Stimulated activated naive CD8-positive, alpha-beta T cell treated with anti-CD3 and anti-CD28 coated beads, Interleukin-15, amount 100 ng/mL, for 72 hours (primary cell): ENCODE results near the gene CRK.
"Not testable (repeated sequence)": the region's sequence is repeated elsewhere in the genome, so short reads cannot be mapped to it uniquely, and the experiment has no call there.

Experiments
- ATAC-seq: fragments of 150-1000 bp; cut with Tn5 transposase; 2 replicates; pipeline ENCODE4 v1.10.0; 2021; ENCODE audit warnings: mild to moderate bottlenecking, moderate library complexity
- DNase-seq, 2 donors: peaks; one replicate each; pipeline ENCODE4 v3.0.0; 2021 to 2022
- H3K27ac Mint-ChIP-seq, 2 donors: one replicate each; pipeline ENCODE4 v1.8.0; 2022; ENCODE audit warnings: mild to moderate bottlenecking in 2 of 2, mixed read lengths in 2 of 2, moderate library complexity in 2 of 2
- H3K27me3 Mint-ChIP-seq: one replicate; pipeline ENCODE4 v1.8.0; 2022; ENCODE audit warnings: mixed read lengths
- H3K4me1 Mint-ChIP-seq: one replicate; pipeline ENCODE4 v1.8.0; 2022; ENCODE audit warnings: mild to moderate bottlenecking, mixed read lengths
- H3K4me3 Mint-ChIP-seq, 2 donors: one replicate each; pipeline ENCODE4 v1.8.0; 2022; ENCODE audit warnings: mild to moderate bottlenecking in 2 of 2, mixed read lengths in 2 of 2, moderate library complexity in 1 of 2
- H3K9me3 Mint-ChIP-seq, 2 donors: one replicate each; pipeline ENCODE4 v1.8.0; 2022; ENCODE audit warnings: mixed read lengths in 2 of 2

Gene CRK

GRCh38 chr17:1423456-1424135 is 32.4 kb downstream of the CRK start:
- H3K4me1 Mint-ChIP-seq, result peaks cover 28% of the 10 kb centered on the region
- no peak for ATAC-seq
- H3K9me3 Mint-ChIP-seq, result no peaks in the 10 kb centered on the region
- H3K4me3 Mint-ChIP-seq, result no peak overlapping the region
- no peak for DNase-seq
- H3K27ac Mint-ChIP-seq, result peak overlapping the region in 1 of 2 donors; percentile 89
- H3K27me3 Mint-ChIP-seq, result no peaks in the 10 kb centered on the region

GRCh38 chr17:1422885-1423284 is 33.1 kb downstream of the CRK start:
- peak overlapping the region in 1 of 2 donors; percentile 89 for H3K27ac Mint-ChIP-seq
- DNase-seq (no peak), ATAC-seq (no peak)
- H3K27me3 Mint-ChIP-seq, result no peaks in the 10 kb centered on the region
- no peaks in the 10 kb centered on the region for H3K9me3 Mint-ChIP-seq
- peaks cover 28% of the 10 kb centered on the region for H3K4me1 Mint-ChIP-seq
- H3K4me3 Mint-ChIP-seq, result no peak overlapping the region

- Mint-ChIP-seq H3K27me3 (no peaks in the 10 kb centered on the region), H3K9me3 (no peaks in the 10 kb centered on the region), H3K4me1 (peaks cover 28% of the 10 kb centered on the region), H3K4me3 (no peak overlapping the region), H3K27ac (no peak overlapping the region)
- DNase-seq, result no peak
- ATAC-seq, result no peak
Measured at GRCh38 chr17:1421470-1421869, 34.6 kb downstream of the CRK start.

GRCh38 chr17:1420981-1421380 is 35.1 kb downstream of the CRK start:
- no peak overlapping the region for H3K27ac Mint-ChIP-seq
- DNase-seq (no peak), ATAC-seq (no peak)
- no peaks in the 10 kb centered on the region for H3K27me3 Mint-ChIP-seq
- H3K4me3 Mint-ChIP-seq, result no peak overlapping the region
- H3K9me3 Mint-ChIP-seq, result no peaks in the 10 kb centered on the region
- H3K4me1 Mint-ChIP-seq, result peaks cover 26% of the 10 kb centered on the region

- Mint-ChIP-seq H3K4me3 (no peak overlapping the region), H3K27ac (no peak overlapping the region), H3K27me3 (no peaks in the 10 kb centered on the region), H3K4me1 (peaks cover 22% of the 10 kb centered on the region), H3K9me3 (no peaks in the 10 kb centered on the region)
- DNase-seq (no peak), ATAC-seq (no peak)
Measured at GRCh38 chr17:1420163-1420562, 35.9 kb downstream of the CRK start.

GRCh38 chr17:1418476-1418875 is 37.6 kb downstream of the CRK start:
- peaks cover 11% of the 10 kb centered on the region for H3K4me1 Mint-ChIP-seq
- H3K4me3 Mint-ChIP-seq, H3K27ac Mint-ChIP-seq, H3K9me3 Mint-ChIP-seq, DNase-seq, ATAC-seq, H3K27me3 Mint-ChIP-seq: not testable (repeated sequence)

- ATAC-seq, result no peak
- Mint-ChIP-seq H3K4me1 (no peaks in the 10 kb centered on the region), H3K27me3 (no peaks in the 10 kb centered on the region), H3K9me3 (no peaks in the 10 kb centered on the region), H3K4me3 (no peak overlapping the region), H3K27ac (no peak overlapping the region)
- DNase-seq, result no peak
Measured at GRCh38 chr17:1416414-1416813, 39.6 kb downstream of the CRK start.

GRCh38 chr17:1414634-1415033 is 41.4 kb downstream of the CRK start:
- no peak overlapping the region for H3K27ac Mint-ChIP-seq
- no peak for ATAC-seq
- no peaks in the 10 kb centered on the region for H3K4me1 Mint-ChIP-seq
- no peaks in the 10 kb centered on the region for H3K27me3 Mint-ChIP-seq
- DNase-seq, result no peak
- no peak overlapping the region for H3K4me3 Mint-ChIP-seq
- H3K9me3 Mint-ChIP-seq, result no peaks in the 10 kb centered on the region

GRCh38 chr17:1414001-1414574 is 41.9 kb downstream of the CRK start:
- no peaks in the 10 kb centered on the region for H3K9me3 Mint-ChIP-seq
- DNase-seq (no peak), ATAC-seq (no peak)
- no peaks in the 10 kb centered on the region for H3K4me1 Mint-ChIP-seq
- peak overlapping the region in 1 of 2 donors; percentile 54 for H3K27ac Mint-ChIP-seq
- H3K4me3 Mint-ChIP-seq, result no peak overlapping the region
- no peaks in the 10 kb centered on the region for H3K27me3 Mint-ChIP-seq

GRCh38 chr17:1413281-1413791 is 42.7 kb downstream of the CRK start:
- DNase-seq, result no peak

GRCh38 chr17:1412185-1413110 is 43.6 kb downstream of the CRK start:
- Mint-ChIP-seq H3K27ac (no peak overlapping the region), H3K4me1 (no peaks in the 10 kb centered on the region), H3K4me3 (no peak overlapping the region), H3K9me3 (no peaks in the 10 kb centered on the region), H3K27me3 (no peaks in the 10 kb centered on the region)
- ATAC-seq (no peak), DNase-seq (no peak)

More at GRCh38 chr17:1413281-1413791, 42.7 kb downstream of the CRK start:
- no peaks in the 10 kb centered on the region for H3K27me3 Mint-ChIP-seq
- H3K27ac Mint-ChIP-seq, result peak overlapping the region in 1 of 2 donors; percentile 54
- H3K4me3 Mint-ChIP-seq, result no peak overlapping the region
- H3K4me1 Mint-ChIP-seq, result no peaks in the 10 kb centered on the region
- H3K9me3 Mint-ChIP-seq, result no peaks in the 10 kb centered on the region
- no peak for ATAC-seq

GRCh38 chr17:1402262-1402586 is 53.8 kb downstream of the CRK start:
- ATAC-seq (no peak), DNase-seq (no peak)
- Mint-ChIP-seq H3K4me3 (no peak overlapping the region), H3K27ac (no peak overlapping the region), H3K9me3 (no peaks in the 10 kb centered on the region), H3K27me3 (no peaks in the 10 kb centered on the region), H3K4me1 (peaks cover 24% of the 10 kb centered on the region)

- no peaks in the 10 kb centered on the region for H3K9me3 Mint-ChIP-seq
- DNase-seq, result peak; percentile 93 to 97
- peak; percentile 97 for ATAC-seq
- peak within 1 kb of the TSS; percentile 97 to 98 for H3K4me3 Mint-ChIP-seq
- H3K4me1 Mint-ChIP-seq, result peaks cover 47% of the 10 kb centered on the region
- H3K27ac Mint-ChIP-seq, result peak within 1 kb of the TSS; percentile 99 to 100
- no peaks in the 10 kb centered on the region for H3K27me3 Mint-ChIP-seq
Measured at GRCh38 chr17:1399679-1400512, 56.1 kb downstream of the CRK start, which contains the start of gene YWHAE. YWHAE (minus strand) TSS chr17:1400222; CDS start chr17:1400110, 112 bp downstream.

- no peaks in the 10 kb centered on the region for H3K9me3 Mint-ChIP-seq
- peaks cover 55% of the 10 kb centered on the region for H3K4me1 Mint-ChIP-seq
- ATAC-seq (peak; percentile 33), DNase-seq (peak in 1 of 2 donors; percentile 23)
- H3K27ac Mint-ChIP-seq, result peak overlapping the region; percentile 99 to 100
- H3K4me3 Mint-ChIP-seq, result peak overlapping the region; percentile 97 to 98
- H3K27me3 Mint-ChIP-seq, result no peaks in the 10 kb centered on the region
Measured at GRCh38 chr17:1398931-1399678, 56.9 kb downstream of the CRK start.
